SK-N-SH (cell line): ENCODE results near the gene OR8D4. TPM values are rescaled to one million over a fixed set of nuclear protein-coding genes. Genes with fewer than 3 reads are reported as not detected.
"Not testable (repeated sequence)": the region's sequence is repeated elsewhere in the genome, so short reads cannot be mapped to it uniquely, and the experiment has no call there.

ENCODE experiments used
- CTCF ChIA-PET: fragments of 300-600, 350-600 bp; formaldehyde crosslinking; extraction: SDS; loops from one replicate; lab custom pipeline; 2021; lab: Yijun Ruan, JAX
- POLR2A ChIA-PET: fragments of 350-600 bp; sonication (Branson Sonifier 250); formaldehyde crosslinking; extraction: SDS; loops from one replicate; lab custom pipeline; 2020; ENCODE audit warnings: antibody characterized with exemption, inconsistent platforms; lab: Yijun Ruan, JAX
- DNase-seq: peaks from one replicate; pipeline ENCODE4 v3.0.0; 2012
- H2AFZ ChIP-seq: fragments of 200-600 bp; sonication (generic); 2 replicates; pipeline ENCODE4 v1.8.1; 2016; ENCODE audit warnings: antibody characterized with exemption, mild to moderate bottlenecking, low read depth
- H3F3A ChIP-seq: fragments of 200-600 bp; sonication (generic); replicated peaks from 2 replicates; pipeline ENCODE3; 2016; ENCODE audit warnings: antibody characterized with exemption, mild to moderate bottlenecking; ENCODE audit not compliant: insufficient read depth
- H3K27ac ChIP-seq, 2 experiments: fragments of 200-500 bp in 1 of 2; fragments of 200-600 bp in 1 of 2; sonication (Bioruptor generic) in 1 of 2; sonication (generic), shearing (Covaris generic) in 1 of 2; 2 replicates each; pipeline versions ENCODE4 v1.5.1 to v1.6.1; 2014 to 2016; ENCODE audit warnings: low read depth in 2 of 2, inconsistent platforms in 1 of 2, low read length in 1 of 2, mild to moderate bottlenecking in 1 of 2, mixed read lengths in 1 of 2
- H3K27me3 ChIP-seq: fragments of 200-600 bp; sonication (generic), shearing (Covaris generic); 2 replicates; pipeline ENCODE4 v1.6.1; 2016; ENCODE audit warnings: mixed run types; ENCODE audit not compliant: insufficient read depth
- H3K36me3 ChIP-seq, 2 experiments: fragments of 200-500 bp in 1 of 2; fragments of 200-600 bp in 1 of 2; sonication (Bioruptor generic) in 1 of 2; sonication (generic) in 1 of 2; replicated peaks in 1 of 2; 2 replicates each; pipeline versions ENCODE3 to v1.5.1; 2014 to 2016; ENCODE audit warnings: low read length in 1 of 2, mild to moderate bottlenecking in 1 of 2; ENCODE audit not compliant: insufficient read depth in 2 of 2, control insufficient read depth in 1 of 2
- H3K4me1 ChIP-seq, 2 experiments: fragments of 200-500 bp in 1 of 2; fragments of 200-600 bp in 1 of 2; sonication (Bioruptor generic) in 1 of 2; sonication (generic), shearing (Covaris generic) in 1 of 2; 2 replicates each; pipeline versions ENCODE4 v1.5.1 to v1.6.1; 2014 to 2016; ENCODE audit warnings: low read depth in 1 of 2, low read length in 1 of 2, mixed run types in 1 of 2; ENCODE audit not compliant: insufficient read depth in 2 of 2, control insufficient read depth in 1 of 2
- H3K4me2 ChIP-seq: fragments of 200-600 bp; sonication (generic), shearing (Covaris generic); 2 replicates; pipeline ENCODE4 v1.6.1; 2017; ENCODE audit warnings: mixed run types
- H3K4me3 ChIP-seq, 2 experiments: fragments of 200-500 bp in 1 of 2; fragments of 200-600 bp in 1 of 2; sonication (Bioruptor generic) in 1 of 2; sonication (generic), shearing (Covaris generic) in 1 of 2; 2 replicates each; pipeline versions ENCODE4 v1.5.1 to v1.8.1; 2014 to 2016; ENCODE audit warnings: low read depth in 2 of 2, inconsistent platforms in 1 of 2, low read length in 1 of 2, mild to moderate bottlenecking in 1 of 2, mixed read lengths in 1 of 2, moderate library complexity in 1 of 2
- H3K79me2 ChIP-seq: fragments of 200-600 bp; sonication (generic); 2 replicates; pipeline ENCODE4 v1.8.1; 2017; ENCODE audit warnings: mild to moderate bottlenecking; ENCODE audit not compliant: insufficient read depth
- H3K9ac ChIP-seq: fragments of 200-600 bp; sonication (generic); 2 replicates; pipeline ENCODE4 v1.6.1; 2017; ENCODE audit warnings: mixed run types
- H3K9me2 ChIP-seq: fragments of 200-600 bp; sonication (generic); 2 replicates; pipeline ENCODE4 v1.6.1; 2017; ENCODE audit warnings: mixed run types
- H3K9me3 ChIP-seq: fragments of 200-600 bp; sonication (generic); 2 replicates; pipeline ENCODE4 v1.6.1; 2017; ENCODE audit warnings: mixed run types, mild to moderate bottlenecking, moderate library complexity
- H4K20me1 ChIP-seq: fragments of 200-600 bp; sonication (generic); 2 replicates; pipeline ENCODE4 v1.6.1; 2017; ENCODE audit warnings: mild to moderate bottlenecking, mixed run types; ENCODE audit not compliant: insufficient read depth
- ELF1 ChIP-seq: IDR thresholded peaks from 2 replicates; pipeline ENCODE4 v1.4.0; 2012
- EP300 ChIP-seq, 2 experiments: IDR thresholded peaks; 2 replicates each; pipeline versions ENCODE4 v1.4.0 to v1.6.1; 2012; ENCODE audit warnings: borderline replicate concordance in 1 of 2, low read depth in 1 of 2, low read length in 1 of 2
- EZH2phosphoT487 ChIP-seq: fragments of 200-600 bp; sonication (generic); IDR thresholded peaks from 2 replicates; pipeline ENCODE4 v1.6.1; 2017; ENCODE audit warnings: low read depth, mixed run types, mild to moderate bottlenecking, antibody characterized with exemption, moderate library complexity, borderline replicate concordance
- NRF1 ChIP-seq: IDR thresholded peaks from 2 replicates; pipeline ENCODE4 v1.6.1; 2012; ENCODE audit warnings: low read depth, mild to moderate bottlenecking, low read length
- RAD21 ChIP-seq: IDR thresholded peaks from 2 replicates; pipeline ENCODE4 v1.6.1; 2012; ENCODE audit warnings: mild to moderate bottlenecking, low read length
- TAF1 ChIP-seq: IDR thresholded peaks from 2 replicates; pipeline ENCODE4 v1.6.1; 2012; ENCODE audit warnings: low read depth, mild to moderate bottlenecking, low read length, moderate library complexity, borderline replicate concordance
- YY1 ChIP-seq: IDR thresholded peaks from 2 replicates; pipeline ENCODE4 v1.4.0; 2012; ENCODE audit warnings: low read depth, mild to moderate bottlenecking
- WGBS: methylation state at CpG from one replicate; pipeline ENCODE4 v1.1.6; 2017; ENCODE audit warnings: low lambda C conversion rate; 5-methylcytosine and 5-hydroxymethylcytosine counted together
- polyA plus RNA-seq, 3 experiments: library from polyadenylated mRNA; depleted of rRNA; stranded (reverse); fragments of >200 nt; gene quantifications; 2 replicates each; pipeline ENCODE4 v1.2.3, GENCODE V29; 2012
- TF ChIP-seq, protein P1 (sequence below): fragments of 200-600 bp; sonication (generic); IDR thresholded peaks from 2 replicates; pipeline ENCODE4 v1.6.1; 2017; ENCODE audit warnings: antibody characterized with exemption, mild to moderate bottlenecking, moderate library complexity

The OR8D4 gene
- polyA plus RNA-seq, 1 of the 3 experiments (the other 2 are of a cell fraction) = not detected

DNA sequence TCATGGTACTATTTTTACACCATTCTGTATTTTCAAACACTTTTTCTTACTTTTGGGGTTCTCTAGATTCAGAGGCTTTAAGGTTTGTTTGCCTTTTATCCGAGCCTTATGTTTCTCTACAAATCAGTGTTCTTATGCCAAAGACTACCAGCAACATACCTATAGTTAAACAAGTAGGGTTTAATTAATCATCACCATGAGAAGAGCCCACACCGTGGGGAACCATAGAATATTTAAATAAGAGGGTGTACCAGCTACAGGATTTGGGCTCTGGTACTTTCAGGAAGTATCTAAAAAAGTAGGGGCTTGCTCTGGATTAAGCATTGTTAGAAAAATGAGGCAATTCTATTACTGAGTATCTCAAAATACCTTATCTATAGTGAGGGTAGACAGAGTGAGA, 42.2 kb upstream of the OR8D4 start:
- H3K4me1 ChIP-seq = no peaks in the 10 kb centered on the region
- H3K4me2 ChIP-seq = no peak overlapping the region
- H3K9ac ChIP-seq = no peak overlapping the region
- H3K9me3 ChIP-seq = no peaks in the 10 kb centered on the region
- H3K4me3 ChIP-seq = no peak overlapping the region
- DNase-seq = no peak
- no peaks in the 10 kb centered on the region for H3K79me2 ChIP-seq
- H4K20me1 ChIP-seq = no peaks in the 10 kb centered on the region
- H3K27me3 ChIP-seq = no peaks in the 10 kb centered on the region
- H3K36me3 ChIP-seq = no peaks in the 10 kb centered on the region
- H2AFZ ChIP-seq = no peak overlapping the region
- H3K27ac ChIP-seq = no peak overlapping the region
- no peaks in the 10 kb centered on the region for H3K9me2 ChIP-seq
- 2% methylated on average over 2 of the region's 2 CpGs for WGBS
- H3F3A ChIP-seq = no peaks in the 10 kb centered on the region
- POLR2A ChIA-PET = no interaction called here
- CTCF ChIA-PET = no interaction called here
- TF ChIP-seq YY1 = no peak
- TF ChIP-seq, all 33 proteins: peak for 0

DNA sequence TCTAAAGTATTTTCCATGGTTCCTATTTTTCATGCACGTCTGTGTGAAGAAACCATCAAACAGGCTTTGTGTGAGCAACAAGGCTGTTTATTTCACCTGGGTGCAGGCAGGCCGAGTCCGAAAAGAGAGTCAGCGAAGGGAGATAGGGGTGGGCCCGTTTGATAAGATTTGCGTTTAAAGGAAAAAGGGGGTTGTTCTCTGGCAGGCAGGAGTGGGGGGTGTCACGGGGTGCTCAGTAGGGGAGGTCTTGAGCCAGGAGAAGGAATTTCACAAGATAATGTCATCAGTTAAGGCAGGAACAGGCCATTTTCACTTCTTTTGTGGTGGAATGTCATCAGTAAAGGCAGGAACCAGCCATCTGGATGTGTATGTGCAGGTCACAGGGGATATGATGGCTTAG, 36.7 kb upstream of the OR8D4 start:
- H3K9ac ChIP-seq, H3K4me3 ChIP-seq, H3K36me3 ChIP-seq, H3K79me2 ChIP-seq, H3F3A ChIP-seq, DNase-seq, H3K4me2 ChIP-seq, H3K27me3 ChIP-seq, H2AFZ ChIP-seq, H3K27ac ChIP-seq, H4K20me1 ChIP-seq, H3K9me3 ChIP-seq, H3K9me2 ChIP-seq, POLR2A ChIA-PET, H3K4me1 ChIP-seq: not testable (repeated sequence)
- 7% methylated on average over 7 of the region's 7 CpGs for WGBS
- CTCF ChIA-PET = interaction anchor here (0.6 kb wide), 1 partner anchor 99 kb away, joined by 3 read pairs; no protein-coding TSS in a partner anchor

DNA sequence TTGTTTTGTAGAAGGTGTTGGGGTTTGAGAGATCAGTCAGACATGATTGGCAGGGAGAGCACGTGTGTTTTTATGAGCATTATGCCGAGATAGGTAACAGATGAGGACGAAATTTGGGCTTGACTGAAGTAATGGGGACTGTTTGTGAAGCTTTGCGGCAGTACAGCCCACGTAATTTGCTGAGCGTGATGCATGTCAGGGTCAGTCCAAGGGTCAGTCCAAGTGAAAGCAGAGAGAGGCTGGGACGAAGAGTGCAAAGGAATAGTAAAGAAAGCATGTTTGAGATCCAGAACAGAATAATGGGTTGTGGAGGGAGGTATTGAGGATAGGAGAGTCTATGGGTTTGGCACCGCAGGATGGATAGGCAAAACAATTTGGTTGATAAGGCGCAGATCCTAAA, 34.2 kb upstream of the OR8D4 start:
- H3K4me3 ChIP-seq, H3F3A ChIP-seq, DNase-seq, H3K4me1 ChIP-seq, H3K9me3 ChIP-seq, H3K27ac ChIP-seq, H4K20me1 ChIP-seq, H3K9me2 ChIP-seq, H3K9ac ChIP-seq, H3K79me2 ChIP-seq, H2AFZ ChIP-seq, H3K36me3 ChIP-seq, CTCF ChIA-PET, H3K27me3 ChIP-seq, POLR2A ChIA-PET, H3K4me2 ChIP-seq: not testable (repeated sequence)
- WGBS = 33% methylated on average over 9 of the region's 9 CpGs

DNA sequence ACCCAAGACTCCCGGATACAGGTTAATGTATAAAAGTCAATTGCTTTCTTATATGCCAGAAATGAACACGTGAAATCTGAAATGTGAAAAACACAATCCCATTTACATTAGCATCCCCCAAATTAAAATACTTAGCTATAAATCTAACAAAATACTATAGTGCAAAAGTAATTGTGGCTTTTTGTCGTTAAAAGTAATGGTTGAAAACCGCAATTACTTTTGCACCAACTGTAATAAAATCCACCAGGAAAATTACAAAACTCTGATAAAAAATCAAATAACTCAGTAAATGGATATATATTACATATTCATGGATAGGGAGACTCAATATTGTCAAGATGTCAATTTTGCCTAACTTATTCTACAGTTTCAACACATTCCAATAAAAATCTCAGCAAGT, 21.1 kb upstream of the OR8D4 start:
- Histone ChIP-seq H4K20me1 (no peaks in the 10 kb centered on the region), H3K4me3 (no peak overlapping the region), H2AFZ (no peak overlapping the region), H3K36me3 (no peaks in the 10 kb centered on the region), H3K9me2 (peaks cover 5% of the 10 kb centered on the region; the same call in 1 of the 2 replicates), H3K79me2 (no peaks in the 10 kb centered on the region), H3F3A (no peaks in the 10 kb centered on the region), H3K9ac (no peak overlapping the region), H3K27ac (no peak overlapping the region), H3K4me2 (no peak overlapping the region), H3K9me3 (no peaks in the 10 kb centered on the region), H3K27me3 (no peaks in the 10 kb centered on the region), H3K4me1 (no peaks in the 10 kb centered on the region)
- WGBS = 2% methylated on average over 4 of the region's 4 CpGs
- DNase-seq = no peak
- POLR2A ChIA-PET = no interaction called here
- CTCF ChIA-PET = no interaction called here
- TF ChIP-seq ELF1 = no peak
- TF ChIP-seq NRF1 = no peak
- TF ChIP-seq EP300 (IDR thresholded peaks at IDR 0.05; ENCODE audit: borderline replicate concordance in 1 of 2, low read depth in 1 of 2, low read length in 1 of 2) = no peak
- no peak for TF ChIP-seq TAF1
- no peak for TF ChIP-seq RAD21
- TF ChIP-seq, protein P1, sequence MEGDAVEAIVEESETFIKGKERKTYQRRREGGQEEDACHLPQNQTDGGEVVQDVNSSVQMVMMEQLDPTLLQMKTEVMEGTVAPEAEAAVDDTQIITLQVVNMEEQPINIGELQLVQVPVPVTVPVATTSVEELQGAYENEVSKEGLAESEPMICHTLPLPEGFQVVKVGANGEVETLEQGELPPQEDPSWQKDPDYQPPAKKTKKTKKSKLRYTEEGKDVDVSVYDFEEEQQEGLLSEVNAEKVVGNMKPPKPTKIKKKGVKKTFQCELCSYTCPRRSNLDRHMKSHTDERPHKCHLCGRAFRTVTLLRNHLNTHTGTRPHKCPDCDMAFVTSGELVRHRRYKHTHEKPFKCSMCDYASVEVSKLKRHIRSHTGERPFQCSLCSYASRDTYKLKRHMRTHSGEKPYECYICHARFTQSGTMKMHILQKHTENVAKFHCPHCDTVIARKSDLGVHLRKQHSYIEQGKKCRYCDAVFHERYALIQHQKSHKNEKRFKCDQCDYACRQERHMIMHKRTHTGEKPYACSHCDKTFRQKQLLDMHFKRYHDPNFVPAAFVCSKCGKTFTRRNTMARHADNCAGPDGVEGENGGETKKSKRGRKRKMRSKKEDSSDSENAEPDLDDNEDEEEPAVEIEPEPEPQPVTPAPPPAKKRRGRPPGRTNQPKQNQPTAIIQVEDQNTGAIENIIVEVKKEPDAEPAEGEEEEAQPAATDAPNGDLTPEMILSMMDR = no peak
- no peak for TF ChIP-seq EZH2phosphoT487
- TF ChIP-seq YY1 = no peak
